LHCN-M2 (cell line): ENCODE results near the gene SSR2. TPM values are rescaled to one million over a fixed set of nuclear protein-coding genes. Genes with fewer than 3 reads are reported as not detected.
A peak's percentile ranks its signal among the peaks of the same experiment; 100 is the strongest.

Source experiments
- DNase-seq: peaks from one replicate; pipeline ENCODE4 v3.0.0-alpha.2; 2012; ENCODE audit warnings: low read depth
- total RNA-seq: library from RNA; depleted of rRNA; stranded (reverse); fragments of >200 nt; gene quantifications from 2 replicates; pipeline ENCODE4 v1.2.3, GENCODE V29; 2014; rRNA removed

SSR2 gene
- total RNA-seq, 1 experiment from 2014 or later, result 351 TPM

GRCh38 chr1:155974208-155975115 lies 46.3 kb downstream of the SSR2 start:
- DNase-seq, result peak; percentile 63

- DNase-seq, result no peak
These were observed 47.0 kb downstream of the SSR2 start for GRCh38 chr1:155973723-155974122.

GRCh38 chr1:155971910-155972809 lies 48.6 kb downstream of the SSR2 start:
- no peak for DNase-seq

DNA sequence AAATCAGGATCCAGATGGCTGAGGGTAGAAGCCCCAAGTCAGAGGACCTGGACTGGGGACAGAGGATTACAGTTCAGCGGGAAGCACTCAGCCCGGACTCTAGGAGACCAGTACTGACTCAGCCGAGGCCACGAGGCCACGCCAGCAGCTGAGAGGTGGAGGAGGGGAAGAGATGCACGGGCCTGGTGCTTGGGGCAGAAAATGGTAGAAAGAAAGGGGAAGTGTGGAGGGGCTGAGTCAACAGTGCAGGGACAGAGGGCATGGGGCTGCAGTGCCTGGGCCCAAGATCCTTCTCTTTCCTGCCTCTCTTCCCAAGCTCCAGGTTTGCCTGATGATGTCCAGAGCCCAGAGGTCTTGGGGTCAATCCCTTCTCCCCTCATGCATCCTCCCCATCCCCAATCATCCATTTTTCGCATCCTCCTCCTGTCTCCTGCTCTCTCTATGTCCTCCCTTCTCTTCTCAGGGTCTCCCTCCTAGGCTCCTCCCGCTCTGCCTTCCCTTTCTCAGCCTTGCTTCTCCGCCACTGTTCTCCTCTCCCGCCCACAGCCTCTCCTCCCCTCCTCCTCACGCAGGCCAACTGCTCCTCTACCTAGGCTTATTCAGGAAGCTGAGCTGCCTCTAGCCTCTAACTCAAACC lies 50.1 kb downstream of the SSR2 start:
- DNase-seq, result peak; percentile 95

DNA sequence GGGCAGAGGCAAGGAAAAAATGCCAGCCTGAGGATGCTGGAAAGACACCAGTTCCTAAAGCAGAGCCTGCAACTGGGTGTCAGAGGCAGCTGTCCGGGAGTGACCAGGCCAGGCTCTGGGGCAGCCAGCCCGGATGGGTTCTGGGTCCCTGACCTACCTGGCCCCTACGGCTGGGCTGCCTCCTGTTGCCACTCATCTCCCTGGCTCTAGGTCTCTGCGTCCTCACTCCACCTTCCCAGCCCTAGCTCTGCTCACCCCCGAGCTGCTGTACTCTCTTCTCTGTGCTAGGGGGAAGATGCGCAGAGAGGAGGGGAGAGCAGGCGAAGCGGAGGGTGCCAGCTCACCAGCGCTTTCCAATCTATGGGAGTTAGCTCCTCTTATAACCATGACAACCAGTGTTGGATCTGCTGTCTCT lies 51.4 kb downstream of the SSR2 start:
- DNase-seq, result peak; percentile 52

DNA sequence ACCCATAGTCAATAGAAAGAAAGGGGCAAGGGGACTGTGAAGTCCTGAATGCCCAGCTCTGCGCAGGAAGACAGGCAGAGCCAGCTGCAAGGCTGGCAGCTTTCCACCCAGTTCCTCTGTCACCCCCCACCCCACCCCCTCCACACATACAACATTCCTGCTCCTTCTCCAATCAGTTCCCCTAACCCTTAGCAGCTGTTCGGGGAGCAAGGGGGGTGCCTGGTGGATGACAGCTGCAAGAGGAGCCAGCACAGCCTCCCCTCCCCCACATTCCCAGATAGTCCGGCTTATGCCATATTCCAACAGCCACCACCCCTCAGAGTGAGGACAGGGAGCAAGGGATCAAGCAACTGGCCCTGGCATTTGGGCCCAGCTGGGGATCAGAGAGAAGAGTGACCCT lies 52.1 kb downstream of the SSR2 start:
- peak; percentile 100 for DNase-seq

DNA sequence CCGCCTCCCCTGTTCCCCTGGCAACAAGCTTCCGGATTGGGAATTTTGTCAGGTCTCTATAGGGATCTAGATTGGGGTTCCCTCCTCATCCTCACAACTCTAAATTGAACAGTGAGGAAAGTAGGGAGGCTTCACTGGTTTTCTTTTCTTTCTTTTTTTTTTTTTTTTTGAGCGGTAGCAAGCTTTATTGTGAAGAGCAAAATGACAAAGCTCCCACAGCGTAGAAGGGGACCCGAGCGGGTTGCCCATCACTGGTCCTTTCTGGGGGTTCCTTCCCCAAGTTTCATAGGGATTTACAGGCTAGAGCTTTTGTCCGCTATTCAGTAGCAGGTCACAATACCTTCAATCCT lies 52.7 kb downstream of the SSR2 start:
- no peak for DNase-seq

- DNase-seq, result peak; percentile 29
These were observed 53.3 kb downstream of the SSR2 start for GRCh38 chr1:155967341-155968050.

DNA sequence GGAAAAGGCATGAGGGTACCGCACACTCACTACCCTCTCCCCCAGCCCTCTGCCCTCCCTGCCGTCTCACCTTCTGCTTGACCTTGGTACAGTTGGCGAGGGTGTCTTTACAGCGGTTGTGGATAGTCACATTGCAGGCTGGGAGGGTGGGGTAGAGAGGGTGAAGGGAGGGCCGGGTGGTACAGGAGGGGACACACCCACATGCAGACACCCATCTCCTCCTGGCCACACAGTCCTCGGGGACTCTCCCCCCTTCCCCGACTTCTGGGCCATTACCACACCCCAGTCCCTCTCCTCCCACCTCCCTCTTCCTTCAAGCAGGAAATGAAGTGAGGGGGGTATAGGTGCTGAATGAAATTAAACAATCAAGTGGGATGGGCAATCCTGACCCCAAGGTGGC lies 54.0 kb downstream of the SSR2 start:
- no peak for DNase-seq

- DNase-seq, result no peak
These were observed 54.6 kb downstream of the SSR2 start for GRCh38 chr1:155966135-155966534.

DNA sequence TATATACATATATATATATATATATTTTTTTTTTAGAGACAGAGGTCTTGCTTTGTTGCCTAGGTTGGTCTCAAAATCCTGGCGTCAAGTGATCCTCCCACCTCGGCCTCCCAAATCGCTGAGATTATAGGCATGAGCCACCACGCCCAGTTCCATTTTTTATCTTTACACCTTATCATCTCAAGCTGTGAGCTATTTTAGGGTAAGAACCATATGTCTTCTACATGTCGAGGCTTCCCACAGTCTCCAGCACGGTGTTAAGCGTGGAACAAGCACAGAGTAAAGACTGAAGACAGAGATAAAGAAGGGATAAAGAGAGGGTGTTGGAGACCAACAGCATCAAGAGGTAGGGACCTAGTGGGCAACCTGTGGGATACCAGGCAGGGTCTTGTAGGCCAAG lies 56.6 kb downstream of the SSR2 start:
- DNase-seq, result no peak

DNA sequence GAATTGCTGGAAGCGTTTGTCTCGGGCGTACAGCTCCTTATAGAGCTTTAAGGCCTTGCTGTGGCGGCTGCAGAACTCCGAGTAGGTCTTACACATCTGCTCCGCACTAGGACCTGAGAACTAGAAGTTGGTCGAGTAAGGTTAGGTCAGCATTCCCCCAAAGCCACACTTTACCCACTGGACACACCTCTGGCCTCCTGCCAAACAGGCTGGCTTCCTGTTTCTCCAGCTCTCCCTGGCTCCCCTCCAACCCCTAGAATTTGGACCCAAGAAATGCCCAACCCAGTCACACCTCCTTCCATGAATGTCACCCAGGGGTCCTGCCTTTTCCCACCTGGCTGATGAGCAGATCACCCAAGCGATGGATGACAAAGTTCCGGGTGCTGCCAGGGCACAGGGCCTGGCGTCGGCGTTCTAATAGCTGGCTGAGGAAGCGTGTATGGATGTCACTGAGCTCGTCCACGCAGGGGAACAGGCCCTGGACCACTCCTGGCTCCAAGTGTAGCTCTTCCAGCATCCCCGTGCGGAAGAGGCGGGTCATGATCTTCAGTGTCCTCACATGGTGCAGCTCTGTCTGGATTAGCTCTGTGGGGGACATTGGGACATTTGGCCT lies 58.0 kb downstream of the SSR2 start:
- DNase-seq, result peak; percentile 78

GRCh38 chr1:155961937-155962336 lies 58.8 kb downstream of the SSR2 start:
- peak; percentile 99 for DNase-seq

GRCh38 chr1:155960081-155960745 lies 60.5 kb downstream of the SSR2 start:
- no peak for DNase-seq

Other genes starting within 250 kb of the SSR2 start
- gene GON4L, start 163.7 kb downstream of the SSR2 start, total RNA-seq, result 20.5 and 21.1 TPM in 2 replicates
- gene SYT11, start 161.4 kb downstream of the SSR2 start, total RNA-seq, result 14.5 and 17.4 TPM in 2 replicates
- gene RIT1, start 109.6 kb downstream of the SSR2 start, total RNA-seq, result 23.1 and 32.9 TPM in 2 replicates
- gene KHDC4, start 86.5 kb downstream of the SSR2 start, total RNA-seq, result 29.6 and 30.3 TPM in 2 replicates
- gene RXFP4, start 79.3 kb downstream of the SSR2 start, total RNA-seq, result not detected in 2 replicates
- 228 and 262 TPM in 2 replicates for gene ARHGEF2, start 42.4 kb downstream of the SSR2 start, total RNA-seq
- gene UBQLN4, start 32.8 kb upstream of the SSR2 start, total RNA-seq, result 34.1 and 37.7 TPM in 2 replicates
- gene LAMTOR2, start 33.8 kb upstream of the SSR2 start, total RNA-seq, result 67.3 and 70.9 TPM in 2 replicates
- not detected in 2 replicates for gene RAB25, start 40.2 kb upstream of the SSR2 start, total RNA-seq
- 4.9 and 5.8 TPM in 2 replicates for gene MEX3A, start 61.5 kb upstream of the SSR2 start, total RNA-seq
- 1,371 and 1,475 TPM in 2 replicates for gene LMNA, start 93.8 kb upstream of the SSR2 start, total RNA-seq
- gene SEMA4A, start 132.6 kb upstream of the SSR2 start, total RNA-seq, result 0.40 and 0.64 TPM in 2 replicates
- 11.2 and 15.6 TPM in 2 replicates for gene SLC25A44, start 173.2 kb upstream of the SSR2 start, total RNA-seq
- 67.2 and 70.1 TPM in 2 replicates for gene PMF1, start 192.1 kb upstream of the SSR2 start, total RNA-seq
- 2.0 and 4.3 TPM in 2 replicates for gene BGLAP, start 221.2 kb upstream of the SSR2 start, total RNA-seq
- gene PAQR6, start 227.1 kb upstream of the SSR2 start, total RNA-seq, result 0.83 and 1.8 TPM in 2 replicates